Karpas-422 (cell line): ENCODE measurements around the gene CHID1. TPM values are rescaled to one million over a fixed set of nuclear protein-coding genes. Genes with fewer than 3 reads are reported as not detected.

ENCODE experiments used
- DNase-seq: peaks from one replicate; pipeline ENCODE4 v3.0.0-alpha.2; 2015
- H2AFZ ChIP-seq: fragments of 200-600 bp; sonication (generic); 2 replicates; pipeline ENCODE4 v1.6.1; 2014; ENCODE audit warnings: antibody characterized with exemption, low read length, mixed read lengths
- H3K27ac ChIP-seq: fragments of 200-600 bp; sonication (generic); 2 replicates; pipeline ENCODE4 v1.5.1; 2014; ENCODE audit warnings: mild to moderate bottlenecking, low read length, moderate library complexity
- H3K27me3 ChIP-seq: fragments of 200-600 bp; sonication (generic); 2 replicates; pipeline ENCODE4 v1.6.1; 2014; ENCODE audit warnings: low read length, mixed read lengths
- H3K36me3 ChIP-seq: fragments of 200-600 bp; sonication (generic); 2 replicates; pipeline ENCODE4 v1.6.1; 2014; ENCODE audit warnings: low read length, mixed read lengths; ENCODE audit not compliant: insufficient read depth
- H3K4me1 ChIP-seq: fragments of 200-600 bp; sonication (generic); 2 replicates; pipeline ENCODE4 v1.6.1; 2014; ENCODE audit warnings: mild to moderate bottlenecking, low read length, mixed read lengths
- H3K4me2 ChIP-seq: fragments of 200-600 bp; sonication (generic); 2 replicates; pipeline ENCODE4 v1.6.1; 2014; ENCODE audit warnings: low read length, low read depth, mild to moderate bottlenecking; ENCODE audit not compliant: poor library complexity, severe bottlenecking
- H3K4me3 ChIP-seq: fragments of 200-600 bp; sonication (generic); 2 replicates; pipeline ENCODE4 v1.5.1; 2014; ENCODE audit warnings: mild to moderate bottlenecking, antibody characterized with exemption, low read length, mixed read lengths
- H3K79me2 ChIP-seq: fragments of 200-600 bp; sonication (generic); 2 replicates; pipeline ENCODE4 v1.6.1; 2014; ENCODE audit warnings: mild to moderate bottlenecking, low read length, mixed read lengths
- H3K9ac ChIP-seq: fragments of 200-600 bp; sonication (generic); 2 replicates; pipeline ENCODE4 v1.6.0; 2014; ENCODE audit warnings: low read length
- H3K9me2 ChIP-seq: fragments of 200-600 bp; sonication (generic), shearing (Covaris generic); replicated peaks from 2 replicates; pipeline ENCODE4 v1.6.0; 2014; ENCODE audit warnings: mild to moderate bottlenecking, low read length, moderate library complexity; ENCODE audit not compliant: insufficient read depth
- H3K9me3 ChIP-seq: fragments of 300-700, 200-600 bp; sonication (generic); 2 replicates; pipeline ENCODE4 v1.6.1; 2014; ENCODE audit warnings: low read length, mixed read lengths
- H4K20me1 ChIP-seq: fragments of 200-600 bp; sonication (generic); 2 replicates; pipeline ENCODE4 v1.6.1; 2014; ENCODE audit warnings: mild to moderate bottlenecking, antibody characterized with exemption, low read length, low read depth; ENCODE audit not compliant: insufficient read depth
- total RNA-seq: library from RNA; depleted of rRNA; stranded (reverse); fragments of >200 nt; shearing (Covaris generic); gene quantifications from 2 replicates; pipeline ENCODE4 v1.2.3, GENCODE V29; 2014; ENCODE audit warnings: low replicate concordance

Gene CHID1
- total RNA-seq, 1 experiment from 2014 or later = 32.8 TPM

DNA sequence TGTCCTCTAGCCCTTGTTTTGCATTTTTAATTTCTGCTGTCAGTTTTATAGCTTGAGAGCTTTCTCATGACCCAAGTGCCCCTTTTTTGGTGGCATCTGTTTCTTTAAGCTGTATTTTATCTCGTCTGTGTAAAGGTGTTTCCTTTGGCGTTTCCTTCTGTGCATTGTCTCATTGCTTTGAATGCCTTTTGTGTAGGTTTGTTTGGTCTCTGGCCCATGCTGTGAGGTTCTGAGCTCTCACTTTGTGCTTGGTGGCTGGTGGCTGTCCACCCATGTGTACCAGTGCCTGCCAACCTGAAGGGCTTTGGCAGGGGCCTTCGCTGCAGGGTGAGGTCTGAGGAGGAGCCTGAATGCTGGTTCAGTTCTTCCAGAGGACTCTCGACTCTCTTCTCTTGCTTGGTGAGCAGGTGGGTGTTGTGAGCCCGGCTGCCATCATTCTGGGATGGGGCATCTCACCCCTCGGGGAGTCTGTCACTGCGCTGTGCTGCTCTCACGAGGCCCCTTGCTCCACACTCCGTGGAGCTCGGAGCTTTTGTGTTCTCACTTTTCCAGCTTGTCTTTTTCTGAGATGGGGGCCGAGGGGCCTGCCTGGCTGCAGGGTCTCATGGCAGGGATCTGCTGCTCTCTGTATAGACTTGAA is 30.0 kb upstream of the CHID1 start:
- Histone ChIP-seq H3K27me3 (no peaks in the 10 kb centered on the region), H3K4me1 (no peaks in the 10 kb centered on the region; the same call in 1 of the 2 replicates), H3K79me2 (peaks cover 83% of the 10 kb centered on the region), H2AFZ (no peak overlapping the region), H3K36me3 (peaks cover 1% of the 10 kb centered on the region; the same call in 1 of the 2 replicates), H3K9me2 (no peaks in the 10 kb centered on the region), H3K9ac (no peak overlapping the region), H4K20me1 (no peaks in the 10 kb centered on the region), H3K9me3 (peaks cover under 1% of the 10 kb centered on the region; the same call in 1 of the 2 replicates), H3K4me3 (no peak overlapping the region), H3K4me2 (no peak overlapping the region), H3K27ac (no peak overlapping the region)
- no peak for DNase-seq

DNA sequence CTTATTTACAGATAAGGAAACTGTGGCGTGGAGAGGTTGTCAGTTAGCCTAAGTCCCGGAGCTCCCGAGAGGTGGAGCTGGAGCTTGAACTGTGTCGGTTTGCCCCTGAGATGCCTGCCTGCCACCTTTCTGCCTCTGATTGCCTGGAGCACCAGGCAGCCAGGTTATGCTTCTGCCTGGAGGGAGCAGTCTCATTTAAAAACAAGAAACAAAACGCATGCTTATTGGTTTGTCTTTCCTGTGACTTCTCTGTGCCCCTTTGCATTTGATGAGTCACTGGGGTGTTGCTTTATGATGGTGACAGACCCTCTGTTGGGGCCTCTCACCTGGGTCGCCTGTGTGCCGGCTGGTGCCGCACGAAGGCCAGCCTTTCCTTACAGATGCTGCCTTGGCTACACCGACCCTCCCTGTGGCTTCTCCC is 27.2 kb upstream of the CHID1 start:
- Histone ChIP-seq H3K36me3 (no peaks in the 10 kb centered on the region), H3K4me1 (no peaks in the 10 kb centered on the region; the same call in 1 of the 2 replicates), H4K20me1 (no peaks in the 10 kb centered on the region), H3K4me3 (no peak overlapping the region), H3K4me2 (no peak overlapping the region), H3K27ac (no peak overlapping the region), H2AFZ (no peak overlapping the region), H3K9ac (no peak overlapping the region), H3K79me2 (peaks cover 91% of the 10 kb centered on the region), H3K27me3 (no peaks in the 10 kb centered on the region), H3K9me3 (no peaks in the 10 kb centered on the region), H3K9me2 (no peaks in the 10 kb centered on the region)
- no peak for DNase-seq

DNA sequence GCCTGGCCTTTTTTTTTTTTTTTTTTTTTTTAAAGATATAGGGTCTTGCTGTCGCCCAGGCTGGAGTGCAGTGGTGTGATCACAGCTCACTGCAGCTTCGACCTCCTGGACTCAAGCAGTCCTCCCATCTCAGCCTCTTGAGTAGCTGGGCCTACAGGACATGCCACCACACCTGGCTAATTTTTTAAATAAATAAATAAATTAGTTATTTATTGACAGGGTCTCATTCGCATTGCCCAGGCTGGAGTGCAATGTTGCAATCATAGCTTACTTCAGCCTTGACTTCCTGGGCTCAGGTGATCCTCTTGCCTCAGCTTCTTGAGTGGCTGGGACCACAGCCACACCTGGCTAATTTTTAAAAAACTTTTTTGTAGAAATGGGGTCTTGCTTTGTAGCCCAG is 25.6 kb upstream of the CHID1 start:
- Histone ChIP-seq H4K20me1 (no peaks in the 10 kb centered on the region), H3K4me1 (no peaks in the 10 kb centered on the region; the same call in 1 of the 2 replicates), H3K9ac (no peak overlapping the region), H3K9me2 (no peaks in the 10 kb centered on the region), H3K9me3 (no peaks in the 10 kb centered on the region), H3K4me3 (no peak overlapping the region), H3K27me3 (no peaks in the 10 kb centered on the region), H3K27ac (no peak overlapping the region), H2AFZ (no peak overlapping the region), H3K79me2 (peaks cover 92% of the 10 kb centered on the region), H3K36me3 (no peaks in the 10 kb centered on the region), H3K4me2 (no peak overlapping the region)
- no peak for DNase-seq

DNA sequence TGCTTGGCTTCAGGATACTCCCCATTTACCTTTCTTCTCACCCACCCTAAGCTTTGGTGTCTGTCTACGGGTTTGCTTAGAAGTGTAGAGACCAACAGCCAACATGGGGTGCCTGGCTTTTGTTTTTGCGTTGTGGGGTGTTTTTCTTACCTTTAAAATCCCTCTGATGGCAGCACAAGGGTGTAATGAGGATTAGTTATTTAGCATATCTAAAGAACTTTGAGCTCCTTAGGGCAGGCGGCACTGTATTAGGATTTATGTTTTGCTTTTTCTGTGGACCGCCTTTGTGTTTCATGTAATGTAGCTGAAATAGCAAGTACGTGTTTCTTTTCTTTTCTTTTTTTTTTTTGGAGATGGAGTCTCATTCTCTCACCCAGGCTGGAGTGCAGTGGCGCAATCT is 23.9 kb upstream of the CHID1 start:
- Histone ChIP-seq H3K4me2 (no peak overlapping the region), H3K9me2 (no peaks in the 10 kb centered on the region), H3K79me2 (peaks cover 90% of the 10 kb centered on the region), H3K36me3 (no peaks in the 10 kb centered on the region), H3K27me3 (no peaks in the 10 kb centered on the region), H3K9me3 (no peaks in the 10 kb centered on the region), H3K4me1 (no peaks in the 10 kb centered on the region; the same call in 1 of the 2 replicates), H3K4me3 (no peak overlapping the region), H2AFZ (no peak overlapping the region), H4K20me1 (no peaks in the 10 kb centered on the region), H3K9ac (no peak overlapping the region), H3K27ac (no peak overlapping the region)
- DNase-seq = no peak

DNA sequence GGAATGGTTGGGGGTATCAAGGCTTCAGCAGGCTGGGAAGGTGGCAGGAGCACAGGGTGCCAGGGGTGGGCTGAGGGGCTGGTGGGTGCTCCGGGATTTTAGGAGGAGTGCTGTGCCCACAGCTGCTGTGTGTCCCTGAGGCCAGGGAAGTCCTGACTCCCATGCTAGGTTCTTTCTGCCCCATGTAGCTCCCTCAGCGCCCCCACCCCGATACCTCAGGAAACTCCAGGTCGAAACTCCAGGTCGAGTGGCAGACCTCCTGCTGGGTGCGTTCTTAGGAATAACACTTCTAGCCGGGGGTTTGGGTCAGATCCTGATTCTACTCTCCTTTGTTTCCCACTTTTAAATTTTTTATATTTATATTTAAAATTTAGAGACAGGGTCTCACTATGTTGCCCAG is 23.3 kb upstream of the CHID1 start:
- Histone ChIP-seq H3K27me3 (no peaks in the 10 kb centered on the region), H3K9ac (no peak overlapping the region), H4K20me1 (no peaks in the 10 kb centered on the region), H3K4me1 (no peaks in the 10 kb centered on the region; the same call in 1 of the 2 replicates), H2AFZ (no peak overlapping the region), H3K9me3 (no peaks in the 10 kb centered on the region), H3K36me3 (no peaks in the 10 kb centered on the region), H3K4me3 (no peak overlapping the region), H3K27ac (no peak overlapping the region), H3K79me2 (peaks cover 90% of the 10 kb centered on the region), H3K4me2 (no peak overlapping the region), H3K9me2 (no peaks in the 10 kb centered on the region)
- DNase-seq = no peak

DNA sequence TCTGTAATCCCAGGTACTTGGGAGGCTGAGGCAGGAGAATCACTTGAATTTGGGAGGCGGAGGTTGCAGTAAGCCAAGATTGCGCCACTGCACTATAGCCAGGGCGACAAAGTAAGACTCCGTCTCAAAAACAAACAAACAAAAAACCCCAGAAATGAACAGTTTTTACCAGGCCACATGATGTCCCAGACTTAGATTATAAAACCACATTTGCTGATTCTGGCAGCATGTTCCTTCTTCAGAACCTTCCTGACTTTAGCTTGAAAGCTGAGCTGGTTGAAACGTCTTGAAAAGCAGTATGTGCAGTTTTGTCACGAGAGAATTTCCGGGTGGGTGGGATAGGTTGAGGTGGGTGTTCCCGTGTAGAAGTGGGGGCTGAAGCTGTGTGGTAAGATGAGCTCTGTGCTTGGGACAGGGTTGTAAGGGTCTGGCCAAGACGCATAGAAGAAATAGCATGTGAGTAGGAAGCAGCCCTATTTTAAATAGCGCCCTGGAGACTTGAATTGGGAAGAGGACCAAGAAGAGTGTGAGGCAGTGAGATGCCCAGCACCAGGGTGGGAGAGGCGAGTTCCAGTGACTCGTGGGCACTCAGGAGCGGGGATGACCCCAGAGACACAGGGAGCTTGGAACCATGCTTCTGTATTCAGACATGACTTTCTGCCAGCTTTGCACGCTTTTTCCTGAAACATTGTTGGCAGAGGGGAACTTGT is 22.7 kb upstream of the CHID1 start:
- DNase-seq = no peak
- no peaks in the 10 kb centered on the region for H3K27me3 ChIP-seq
- no peaks in the 10 kb centered on the region for H3K36me3 ChIP-seq
- H3K4me1 ChIP-seq = no peaks in the 10 kb centered on the region; the same call in 1 of the 2 replicates
- H3K27ac ChIP-seq = no peak overlapping the region
- H3K9ac ChIP-seq = no peak overlapping the region
- H2AFZ ChIP-seq = no peak overlapping the region
- no peak overlapping the region for H3K4me3 ChIP-seq
- no peaks in the 10 kb centered on the region for H3K9me2 ChIP-seq
- H4K20me1 ChIP-seq = no peaks in the 10 kb centered on the region
- H3K79me2 ChIP-seq = peaks cover 90% of the 10 kb centered on the region
- H3K4me2 ChIP-seq = no peak overlapping the region
- H3K9me3 ChIP-seq = no peaks in the 10 kb centered on the region

DNA sequence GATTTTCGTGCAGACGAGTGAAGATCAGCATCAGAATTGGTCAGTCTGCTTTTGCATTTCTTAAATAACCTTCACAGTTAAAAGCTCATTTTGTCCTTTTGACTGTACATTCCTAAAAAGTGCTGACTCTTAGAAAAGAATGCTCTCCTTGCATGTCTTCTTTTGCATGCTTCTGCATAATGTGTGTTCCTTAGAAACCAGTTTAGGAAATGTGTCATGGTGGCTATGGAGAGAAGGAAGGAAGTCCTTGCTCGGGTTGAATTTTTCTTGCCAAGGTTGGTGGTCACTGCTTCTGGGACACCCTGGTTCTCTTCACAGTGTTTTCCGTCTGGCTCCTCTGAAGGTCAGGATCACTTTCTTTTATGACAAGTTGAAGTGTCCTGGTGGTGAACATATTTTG is 21.8 kb upstream of the CHID1 start:
- H3K27me3 ChIP-seq = no peaks in the 10 kb centered on the region
- H3K79me2 ChIP-seq = peaks cover 90% of the 10 kb centered on the region
- no peak for DNase-seq
- H2AFZ ChIP-seq = no peak overlapping the region
- H3K4me1 ChIP-seq = peaks cover 5% of the 10 kb centered on the region; the same call in 1 of the 2 replicates
- H3K27ac ChIP-seq = no peak overlapping the region
- no peaks in the 10 kb centered on the region for H3K36me3 ChIP-seq
- no peak overlapping the region for H3K4me3 ChIP-seq
- H3K9ac ChIP-seq = no peak overlapping the region
- H4K20me1 ChIP-seq = no peaks in the 10 kb centered on the region
- H3K4me2 ChIP-seq = no peak overlapping the region
- H3K9me2 ChIP-seq = no peaks in the 10 kb centered on the region
- H3K9me3 ChIP-seq = no peaks in the 10 kb centered on the region

DNA sequence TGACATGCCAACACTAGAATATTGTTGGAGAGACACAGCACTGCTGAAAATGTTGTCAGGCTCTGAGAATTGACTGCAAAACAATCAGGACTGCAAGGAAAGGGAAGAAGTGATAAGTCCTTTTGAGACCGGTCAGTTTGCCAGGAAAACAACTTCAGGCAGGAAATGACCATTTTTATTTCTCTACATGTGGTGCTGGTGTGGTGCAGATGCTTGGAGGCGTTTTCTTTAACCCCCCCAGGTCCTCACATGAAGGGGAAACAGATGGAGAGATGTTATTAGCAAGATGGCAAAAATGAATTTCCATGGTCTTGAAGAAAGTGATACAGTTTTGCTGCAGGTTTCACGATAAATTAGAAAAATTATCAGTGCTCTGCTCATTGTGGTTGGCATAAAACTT is 20.8 kb upstream of the CHID1 start:
- Histone ChIP-seq H2AFZ (no peak overlapping the region), H3K27ac (no peak overlapping the region), H3K4me3 (no peak overlapping the region), H3K9me2 (no peaks in the 10 kb centered on the region), H3K27me3 (no peaks in the 10 kb centered on the region), H3K4me2 (no peak overlapping the region), H3K4me1 (peaks cover 15% of the 10 kb centered on the region), H3K79me2 (peaks cover 90% of the 10 kb centered on the region), H3K9me3 (no peaks in the 10 kb centered on the region), H4K20me1 (no peaks in the 10 kb centered on the region), H3K9ac (no peak overlapping the region), H3K36me3 (no peaks in the 10 kb centered on the region)
- DNase-seq = no peak
